H1 (cell line): Measurements from ENCODE around the gene LRRC37B.

ENCODE experiments used
- CTBP2 ChIP-seq: IDR thresholded peaks from 2 replicates; pipeline ENCODE4 v1.7.0; 2011; ENCODE audit warnings: borderline replicate concordance, mild to moderate bottlenecking, moderate library complexity, mixed read lengths, low read length; ENCODE audit not compliant: insufficient read depth, insufficient read length
- CTCF ChIP-seq, 3 experiments: IDR thresholded peaks; 1 replicate in 2 of 3; 2 replicates in 1 of 3; pipeline versions ENCODE4 v1.5.1 to v1.6.1; 2011; ENCODE audit warnings: low read length in 3 of 3, mild to moderate bottlenecking in 3 of 3, inconsistent platforms in 2 of 3, low read depth in 1 of 3, moderate library complexity in 1 of 3; ENCODE audit not compliant: insufficient read depth in 1 of 3; ENCODE audit errors: control extremely low read depth in 1 of 3
- EGR1 ChIP-seq: IDR thresholded peaks from 2 replicates; pipeline ENCODE4 v1.6.1; 2011; ENCODE audit warnings: low read depth, low read length, borderline replicate concordance
- EP300 ChIP-seq, 2 experiments: IDR thresholded peaks; 1 replicate in 1 of 2; 2 replicates in 1 of 2; pipeline ENCODE4 v1.6.1; 2011 to 2012; ENCODE audit warnings: low read depth in 2 of 2, low read length in 2 of 2, mild to moderate bottlenecking in 2 of 2, borderline replicate concordance in 1 of 2, inconsistent platforms in 1 of 2, moderate library complexity in 1 of 2
- EZH2 ChIP-seq: fragments of 200-600 bp; sonication (generic); IDR thresholded peaks from 2 replicates; pipeline ENCODE4 v1.7.1; 2012; ENCODE audit warnings: low read depth, mild to moderate bottlenecking, moderate library complexity, low read length, inconsistent platforms; ENCODE audit not compliant: severe bottlenecking
- FOSL1 ChIP-seq: IDR thresholded peaks from 2 replicates; pipeline ENCODE4 v1.6.1; 2011; ENCODE audit warnings: mild to moderate bottlenecking, low read depth, low read length, moderate library complexity; ENCODE audit not compliant: insufficient read depth
- GTF2F1 ChIP-seq: IDR thresholded peaks from 2 replicates; pipeline ENCODE4 v1.6.1; 2012; ENCODE audit warnings: low read depth, low read length, improper control_type of control experiment, borderline replicate concordance
- KDM1A ChIP-seq: fragments of 200-600, 300-600 bp; sonication (generic); IDR thresholded peaks from 2 replicates; pipeline ENCODE4 v1.7.1; 2016; ENCODE audit warnings: mild to moderate bottlenecking, low read length, borderline replicate concordance
- MAFK ChIP-seq: IDR thresholded peaks from 2 replicates; pipeline ENCODE4 v1.6.1; 2012; ENCODE audit warnings: low read depth, mild to moderate bottlenecking, improper control_type of control experiment, low read length
- POLR2A ChIP-seq, 2 experiments: IDR thresholded peaks; 1 replicate in 1 of 2; 2 replicates in 1 of 2; pipeline ENCODE4 v1.6.1; 2011; ENCODE audit warnings: low read depth in 2 of 2, low read length in 2 of 2, mild to moderate bottlenecking in 2 of 2; ENCODE audit errors: control extremely low read depth in 1 of 2
- RAD21 ChIP-seq, 2 experiments: IDR thresholded peaks in 1 of 2; conservative IDR thresholded peaks in 1 of 2; 2 replicates each; pipeline ENCODE4 v1.6.1; 2011; ENCODE audit warnings: low read depth in 2 of 2, low read length in 2 of 2, improper control_type of control experiment in 1 of 2, inconsistent platforms in 1 of 2, mild to moderate bottlenecking in 1 of 2, moderate library complexity in 1 of 2
- TAF1 ChIP-seq: IDR thresholded peaks from 2 replicates; pipeline ENCODE4 v1.6.1; 2011; ENCODE audit warnings: mild to moderate bottlenecking, low read depth, low read length
- YY1 ChIP-seq: IDR thresholded peaks from 2 replicates; pipeline ENCODE4 v1.6.1; 2011; ENCODE audit warnings: low read depth, mild to moderate bottlenecking, low read length

DNA sequence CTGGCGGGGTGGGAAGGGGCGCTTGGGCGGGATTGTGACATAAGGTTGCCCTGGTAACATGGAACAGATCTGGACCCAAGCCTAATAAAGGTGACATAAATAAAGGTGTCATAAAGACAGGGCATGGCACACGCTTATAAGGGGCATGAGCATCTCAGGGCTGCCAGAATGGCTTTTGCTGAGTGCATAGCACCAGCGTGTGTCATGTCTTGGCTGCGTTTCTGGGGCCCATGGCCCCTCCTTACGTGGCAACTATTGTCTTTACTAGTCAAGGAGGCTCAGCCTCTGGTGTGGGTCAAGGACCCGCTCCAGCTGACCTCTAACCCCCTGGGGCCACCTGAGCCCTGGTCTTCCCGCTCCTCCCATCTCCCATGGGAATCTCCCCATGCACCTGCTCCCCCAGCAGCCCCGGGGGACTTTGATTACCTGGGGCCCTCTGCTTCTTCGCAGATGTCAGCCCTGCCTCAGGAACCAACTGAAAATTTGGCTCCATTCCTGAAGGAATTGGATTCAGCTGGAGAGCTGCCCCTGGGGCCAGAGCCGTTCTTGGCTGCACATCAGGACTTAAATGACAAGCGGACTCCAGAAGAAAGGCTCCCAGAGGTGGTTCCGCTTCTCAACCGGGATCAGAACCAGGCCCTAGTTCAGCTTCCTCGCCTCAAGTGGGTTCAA lies 13.9 kb downstream of the LRRC37B start:
- TF ChIP-seq CTCF (IDR thresholded peaks at IDR 0.05; ENCODE audit: control extremely low read depth in 1 of 3, insufficient read depth in 1 of 3, low read depth in 1 of 3, low read length in 3 of 3) (no peak), EGR1 (no peak), KDM1A (no peak), TAF1 (no peak), POLR2A (IDR thresholded peaks at IDR 0.05; ENCODE audit: control extremely low read depth in 1 of 2, low read depth in 2 of 2, low read length in 2 of 2) (no peak), EZH2 (no peak), RAD21 (IDR thresholded peaks at IDR 0.05 in 1 of 2, conservative IDR thresholded peaks at IDR 0.05 in 1 of 2; ENCODE audit: low read depth in 2 of 2, low read length in 2 of 2) (no peak), GTF2F1 (no peak), CTBP2 (no peak), EP300 (IDR thresholded peaks at IDR 0.05; ENCODE audit: borderline replicate concordance in 1 of 2, low read depth in 2 of 2, low read length in 2 of 2) (no peak), MAFK (no peak), YY1 (no peak), FOSL1 (no peak)
